Measurements from ENCODE around the gene CLSTN1.

- no peak for TF ChIP-seq CTCF (IDR thresholded peaks at IDR 0.05)
- no peak for TF ChIP-seq POLR2AphosphoS5 (IDR thresholded peaks at IDR 0.05; ENCODE audit: low read depth, low read length)
- TF ChIP-seq SIN3A (IDR thresholded peaks at IDR 0.05; ENCODE audit: borderline replicate concordance, insufficient read depth, low read depth, low read length): no peak
- TF ChIP-seq REST (IDR thresholded peaks at IDR 0.05; ENCODE audit: insufficient read depth in 1 of 2, low read depth in 2 of 2, low read length in 1 of 2): no peak
- no peak for TF ChIP-seq TCF7L2 (IDR thresholded peaks at IDR 0.05; ENCODE audit: low read depth, low read length)
These were observed 23.5 kb upstream of the CLSTN1 start for GRCh38 chr1:9847269-9847668.
